T-helper 17 cell (primary cell): Measurements from ENCODE around the gene DENND1A. TPM values are rescaled to one million over a fixed set of nuclear protein-coding genes. Genes with fewer than 3 reads are reported as not detected.
"Not testable (repeated sequence)": the region's sequence is repeated elsewhere in the genome, so short reads cannot be mapped to it uniquely, and the experiment has no call there.

Experiments used
- ATAC-seq: fragments of 150-1000 bp; cut with Tn5 transposase; 2 replicates; pipeline ENCODE4 v1.10.0; 2021; ENCODE audit warnings: mild to moderate bottlenecking, moderate library complexity
- DNase-seq, 3 donors: peaks; one replicate each; pipeline versions ENCODE4 v3.0.0 to v3.0.0-alpha.2; 2020 to 2021
- H3K9me3 ChIP-seq: one replicate; pipeline ENCODE4 v1.7.0; 2013; ENCODE audit warnings: low read length, mild to moderate bottlenecking; ENCODE audit not compliant: control insufficient read depth, poor library complexity, severe bottlenecking
- H3K27ac Mint-ChIP-seq: one replicate; pipeline ENCODE4 v1.8.0; 2022; ENCODE audit warnings: mild to moderate bottlenecking, moderate library complexity, mixed read lengths
- H3K27me3 Mint-ChIP-seq: one replicate; pipeline ENCODE4 v1.8.0; 2022; ENCODE audit warnings: mixed read lengths
- H3K36me3 Mint-ChIP-seq: one replicate; pipeline ENCODE4 v1.8.0; 2022; ENCODE audit warnings: low read depth, mixed read lengths
- H3K4me1 Mint-ChIP-seq: one replicate; pipeline ENCODE4 v1.8.0; 2022; ENCODE audit warnings: mild to moderate bottlenecking, mixed read lengths
- H3K4me3 Mint-ChIP-seq: one replicate; pipeline ENCODE4 v1.8.0; 2022; ENCODE audit warnings: mild to moderate bottlenecking, moderate library complexity, mixed read lengths
- total RNA-seq, 4 donors: library from RNA in 2 of 4; stranded (reverse) in 2 of 4; gene quantifications; one replicate each; pipeline ENCODE4 v1.2.3 and lab custom pipeline; 2022 to 2026

The DENND1A gene
- total RNA-seq, 2 donors from 2014 or later = 19.9 to 21.1 TPM

GRCh38 chr9:123651273-123651672 lies 278.7 kb downstream of the DENND1A start:
- no peak for ATAC-seq
- H3K36me3 Mint-ChIP-seq = peaks cover 8% of the 10 kb centered on the region

GRCh38 chr9:123649909-123650308 lies 280.0 kb downstream of the DENND1A start:
- Mint-ChIP-seq H3K27me3 (no peaks in the 10 kb centered on the region), H3K36me3 (peaks cover 6% of the 10 kb centered on the region), H3K27ac (no peak overlapping the region), H3K4me3 (no peak overlapping the region), H3K4me1 (no peaks in the 10 kb centered on the region)
- DNase-seq (no peak), ATAC-seq (no peak)
- H3K9me3 ChIP-seq = no peaks in the 10 kb centered on the region

More at GRCh38 chr9:123651273-123651672, 278.7 kb downstream of the DENND1A start:
- Mint-ChIP-seq H3K4me1 (no peaks in the 10 kb centered on the region), H3K4me3 (no peak overlapping the region), H3K27me3 (no peaks in the 10 kb centered on the region), H3K27ac (no peak overlapping the region)
- DNase-seq = no peak
- no peaks in the 10 kb centered on the region for H3K9me3 ChIP-seq

GRCh38 chr9:123647145-123647544 lies 282.8 kb downstream of the DENND1A start:
- no peaks in the 10 kb centered on the region for H3K27me3 Mint-ChIP-seq
- ATAC-seq = no peak
- no peaks in the 10 kb centered on the region for H3K9me3 ChIP-seq
- no peak overlapping the region for H3K27ac Mint-ChIP-seq
- H3K4me1 Mint-ChIP-seq = no peaks in the 10 kb centered on the region
- H3K36me3 Mint-ChIP-seq = peaks cover 2% of the 10 kb centered on the region
- DNase-seq = no peak
- no peak overlapping the region for H3K4me3 Mint-ChIP-seq

- no peak overlapping the region for H3K27ac Mint-ChIP-seq
- peaks cover 2% of the 10 kb centered on the region for H3K4me1 Mint-ChIP-seq
- no peaks in the 10 kb centered on the region for H3K9me3 ChIP-seq
- ATAC-seq = no peak
- no peaks in the 10 kb centered on the region for H3K36me3 Mint-ChIP-seq
- H3K27me3 Mint-ChIP-seq = no peaks in the 10 kb centered on the region
- no peak overlapping the region for H3K4me3 Mint-ChIP-seq
- DNase-seq = no peak
Observed at GRCh38 chr9:123645762-123646161, 284.2 kb downstream of the DENND1A start.

- peaks cover 6% of the 10 kb centered on the region for H3K4me1 Mint-ChIP-seq
- H3K9me3 ChIP-seq = no peaks in the 10 kb centered on the region
- ATAC-seq (no peak), DNase-seq (no peak)
- H3K4me3 Mint-ChIP-seq = no peak overlapping the region
- H3K27me3 Mint-ChIP-seq = no peaks in the 10 kb centered on the region
- H3K36me3 Mint-ChIP-seq = no peaks in the 10 kb centered on the region
- no peak overlapping the region for H3K27ac Mint-ChIP-seq
Observed at GRCh38 chr9:123645126-123645525, 284.8 kb downstream of the DENND1A start.

GRCh38 chr9:123643518-123643917 lies 286.4 kb downstream of the DENND1A start:
- Mint-ChIP-seq H3K4me3 (no peak overlapping the region), H3K27ac (no peak overlapping the region), H3K4me1 (peaks cover 10% of the 10 kb centered on the region), H3K27me3 (no peaks in the 10 kb centered on the region), H3K36me3 (no peaks in the 10 kb centered on the region)
- H3K9me3 ChIP-seq = no peaks in the 10 kb centered on the region
- DNase-seq (no peak), ATAC-seq (no peak)

GRCh38 chr9:123642291-123643278 lies 287.3 kb downstream of the DENND1A start:
- no peak for DNase-seq
- ATAC-seq = no peak
- Mint-ChIP-seq H3K36me3 (no peaks in the 10 kb centered on the region), H3K4me3 (no peak overlapping the region), H3K27ac (no peak overlapping the region), H3K4me1 (peaks cover 14% of the 10 kb centered on the region), H3K27me3 (no peaks in the 10 kb centered on the region)
- H3K9me3 ChIP-seq = no peaks in the 10 kb centered on the region

- no peak for DNase-seq
- Mint-ChIP-seq H3K4me3 (no peak overlapping the region), H3K36me3 (no peaks in the 10 kb centered on the region), H3K4me1 (peaks cover 16% of the 10 kb centered on the region), H3K27ac (no peak overlapping the region), H3K27me3 (no peaks in the 10 kb centered on the region)
- H3K9me3 ChIP-seq = no peaks in the 10 kb centered on the region
- ATAC-seq = no peak
Observed at GRCh38 chr9:123640792-123641222, 289.1 kb downstream of the DENND1A start.

- Mint-ChIP-seq H3K27me3 (no peaks in the 10 kb centered on the region), H3K36me3 (no peaks in the 10 kb centered on the region), H3K4me1 (peaks cover 18% of the 10 kb centered on the region), H3K4me3 (no peak overlapping the region), H3K27ac (no peak overlapping the region)
- H3K9me3 ChIP-seq = no peaks in the 10 kb centered on the region
- DNase-seq = no peak
- ATAC-seq = no peak
Observed at GRCh38 chr9:123639743-123640142, 290.2 kb downstream of the DENND1A start.

GRCh38 chr9:123637945-123638634 lies 291.8 kb downstream of the DENND1A start:
- Mint-ChIP-seq H3K27ac (peak overlapping the region; percentile 71), H3K4me1 (peaks cover 18% of the 10 kb centered on the region), H3K27me3 (no peaks in the 10 kb centered on the region), H3K4me3 (peak overlapping the region; percentile 88), H3K36me3 (no peaks in the 10 kb centered on the region)
- DNase-seq (no peak), ATAC-seq (peak; percentile 89)
- H3K9me3 ChIP-seq = no peaks in the 10 kb centered on the region

- Mint-ChIP-seq H3K4me3 (peak overlapping the region; percentile 88), H3K27ac (peak overlapping the region; percentile 71), H3K27me3 (no peaks in the 10 kb centered on the region), H3K4me1 (peaks cover 18% of the 10 kb centered on the region), H3K36me3 (no peaks in the 10 kb centered on the region)
- ATAC-seq (peak; percentile 23), DNase-seq (no peak)
- no peaks in the 10 kb centered on the region for H3K9me3 ChIP-seq
Observed at GRCh38 chr9:123637606-123637944, 292.4 kb downstream of the DENND1A start.

- not testable (repeated sequence) for H3K27me3 Mint-ChIP-seq, H3K36me3 Mint-ChIP-seq, H3K9me3 ChIP-seq, ATAC-seq, DNase-seq, H3K27ac Mint-ChIP-seq
- H3K4me3 Mint-ChIP-seq = peak overlapping the region; percentile 62
- H3K4me1 Mint-ChIP-seq = peaks cover 18% of the 10 kb centered on the region
Observed at GRCh38 chr9:123636805-123637204, 293.1 kb downstream of the DENND1A start.

- H3K9me3 ChIP-seq = no peaks in the 10 kb centered on the region
- DNase-seq (no peak), ATAC-seq (no peak)
- Mint-ChIP-seq H3K4me1 (peaks cover 4% of the 10 kb centered on the region), H3K27ac (no peak overlapping the region), H3K36me3 (peaks cover 10% of the 10 kb centered on the region), H3K4me3 (no peak overlapping the region), H3K27me3 (no peaks in the 10 kb centered on the region)
Observed at GRCh38 chr9:123631862-123632261, 298.1 kb downstream of the DENND1A start.
